HL-60 (cell line): ENCODE measurements around the gene KMT2A.

ENCODE experiments used
- DNase-seq, 2 experiments: peaks; one replicate each; pipeline ENCODE4 v3.0.0-alpha.2; 2010 to 2020; ENCODE audit warnings: low read depth in 1 of 2, low spot score in 1 of 2
- H3K27ac ChIP-seq: fragments of 250-450 bp; sonication (Bioruptor Pico); replicated peaks from 2 replicates; pipeline ENCODE4 v1.5.1; 2020; ENCODE audit warnings: mild to moderate bottlenecking, moderate library complexity
- H3K27me3 ChIP-seq: fragments of 250-450 bp; sonication (Bioruptor Pico); 2 replicates; pipeline ENCODE4 v1.5.1; 2021; ENCODE audit warnings: mild to moderate bottlenecking, moderate library complexity; ENCODE audit not compliant: insufficient read depth, poor library complexity, severe bottlenecking
- H3K4me3 ChIP-seq: replicated peaks from 2 replicates; pipeline ENCODE4 v1.5.1; 2011; ENCODE audit warnings: mild to moderate bottlenecking, control low read depth, low read length; ENCODE audit not compliant: insufficient read depth
- CTCF ChIP-seq: IDR thresholded peaks from one replicate; pipeline ENCODE4 v1.5.1; 2011; ENCODE audit warnings: low read length, control low read depth, inconsistent platforms; ENCODE audit not compliant: insufficient read depth
- GABPA ChIP-seq: IDR thresholded peaks from 2 replicates; pipeline ENCODE4 v1.6.1; 2012; ENCODE audit warnings: low read depth
- POLR2AphosphoS5 ChIP-seq: IDR thresholded peaks from 2 replicates; pipeline ENCODE4 v1.6.1; 2012; ENCODE audit warnings: low read depth
- SPI1 ChIP-seq: IDR thresholded peaks from 2 replicates; pipeline ENCODE4 v1.6.1; 2012; ENCODE audit warnings: low read depth, mild to moderate bottlenecking, borderline replicate concordance
- TF ChIP-seq, protein P1 (sequence below): IDR thresholded peaks from 2 replicates; pipeline ENCODE4 v1.6.1; 2012; ENCODE audit warnings: low read depth; ENCODE audit not compliant: insufficient replicate concordance

KMT2A gene

DNA sequence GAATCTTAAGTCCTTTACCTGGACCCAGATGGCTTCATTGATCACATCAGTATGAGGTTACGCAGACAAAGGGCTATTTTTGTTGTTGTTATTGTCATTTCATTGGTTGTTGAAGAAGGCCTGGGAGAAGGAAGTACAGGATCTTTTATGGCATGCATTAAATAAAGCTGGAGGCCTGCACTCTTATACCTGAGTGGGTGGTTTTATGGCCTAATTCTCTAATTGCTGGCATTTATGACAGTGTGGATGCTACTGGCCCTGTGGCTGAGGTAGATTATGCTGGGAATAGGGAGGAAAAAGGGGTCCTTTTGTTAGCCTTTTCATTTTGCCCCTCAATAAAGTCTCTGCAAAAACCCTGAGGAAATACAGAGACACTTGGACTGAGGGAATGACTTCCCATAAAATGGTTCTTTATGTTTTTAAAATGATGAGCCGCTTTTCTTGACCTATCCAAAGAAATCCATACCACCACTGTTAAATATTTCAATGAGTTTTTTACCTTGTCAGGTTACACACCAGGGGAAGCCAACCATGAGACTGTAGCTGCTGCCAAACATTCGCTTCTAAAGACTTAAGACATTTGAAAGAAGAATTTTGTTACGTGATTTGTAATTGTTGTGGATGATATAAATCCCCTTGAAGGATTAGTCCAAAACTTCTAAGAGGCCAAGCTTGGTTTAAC, 6.8 kb downstream of the KMT2A start:
- no peak for TF ChIP-seq CTCF
- TF ChIP-seq SPI1: no peak
- TF ChIP-seq, protein P1, sequence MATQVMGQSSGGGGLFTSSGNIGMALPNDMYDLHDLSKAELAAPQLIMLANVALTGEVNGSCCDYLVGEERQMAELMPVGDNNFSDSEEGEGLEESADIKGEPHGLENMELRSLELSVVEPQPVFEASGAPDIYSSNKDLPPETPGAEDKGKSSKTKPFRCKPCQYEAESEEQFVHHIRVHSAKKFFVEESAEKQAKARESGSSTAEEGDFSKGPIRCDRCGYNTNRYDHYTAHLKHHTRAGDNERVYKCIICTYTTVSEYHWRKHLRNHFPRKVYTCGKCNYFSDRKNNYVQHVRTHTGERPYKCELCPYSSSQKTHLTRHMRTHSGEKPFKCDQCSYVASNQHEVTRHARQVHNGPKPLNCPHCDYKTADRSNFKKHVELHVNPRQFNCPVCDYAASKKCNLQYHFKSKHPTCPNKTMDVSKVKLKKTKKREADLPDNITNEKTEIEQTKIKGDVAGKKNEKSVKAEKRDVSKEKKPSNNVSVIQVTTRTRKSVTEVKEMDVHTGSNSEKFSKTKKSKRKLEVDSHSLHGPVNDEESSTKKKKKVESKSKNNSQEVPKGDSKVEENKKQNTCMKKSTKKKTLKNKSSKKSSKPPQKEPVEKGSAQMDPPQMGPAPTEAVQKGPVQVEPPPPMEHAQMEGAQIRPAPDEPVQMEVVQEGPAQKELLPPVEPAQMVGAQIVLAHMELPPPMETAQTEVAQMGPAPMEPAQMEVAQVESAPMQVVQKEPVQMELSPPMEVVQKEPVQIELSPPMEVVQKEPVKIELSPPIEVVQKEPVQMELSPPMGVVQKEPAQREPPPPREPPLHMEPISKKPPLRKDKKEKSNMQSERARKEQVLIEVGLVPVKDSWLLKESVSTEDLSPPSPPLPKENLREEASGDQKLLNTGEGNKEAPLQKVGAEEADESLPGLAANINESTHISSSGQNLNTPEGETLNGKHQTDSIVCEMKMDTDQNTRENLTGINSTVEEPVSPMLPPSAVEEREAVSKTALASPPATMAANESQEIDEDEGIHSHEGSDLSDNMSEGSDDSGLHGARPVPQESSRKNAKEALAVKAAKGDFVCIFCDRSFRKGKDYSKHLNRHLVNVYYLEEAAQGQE: no peak
- TF ChIP-seq GABPA: no peak
- no peak for TF ChIP-seq POLR2AphosphoS5
- Histone ChIP-seq H3K27me3 (no peaks in the 10 kb centered on the region), H3K27ac (no peak overlapping the region), H3K4me3 (no peak overlapping the region)
- no peak for DNase-seq

- no peak for DNase-seq
- no peak overlapping the region for H3K4me3 ChIP-seq
- no peak for TF ChIP-seq CTCF
- TF ChIP-seq SPI1: no peak
- TF ChIP-seq GABPA: no peak
- TF ChIP-seq POLR2AphosphoS5: no peak
- TF ChIP-seq, protein P1: no peak
These were observed 7.4 kb downstream of the KMT2A start for GRCh38 chr11:118443590-118444218.

GRCh38 chr11:118447423-118447822, 11.1 kb downstream of the KMT2A start:
- H3K27me3 ChIP-seq: no peaks in the 10 kb centered on the region
- no peak overlapping the region for H3K27ac ChIP-seq
- DNase-seq: no peak
- no peak overlapping the region for H3K4me3 ChIP-seq
- TF ChIP-seq CTCF: no peak
- TF ChIP-seq, protein P1: no peak
- TF ChIP-seq SPI1: no peak
- TF ChIP-seq POLR2AphosphoS5: no peak
- no peak for TF ChIP-seq GABPA

More at GRCh38 chr11:118443590-118444218, 7.4 kb downstream of the KMT2A start:
- Histone ChIP-seq H3K27me3 (no peaks in the 10 kb centered on the region), H3K27ac (no peak overlapping the region)
